ENCODE data around the gene ITPK1.

The ITPK1 gene

DNA sequence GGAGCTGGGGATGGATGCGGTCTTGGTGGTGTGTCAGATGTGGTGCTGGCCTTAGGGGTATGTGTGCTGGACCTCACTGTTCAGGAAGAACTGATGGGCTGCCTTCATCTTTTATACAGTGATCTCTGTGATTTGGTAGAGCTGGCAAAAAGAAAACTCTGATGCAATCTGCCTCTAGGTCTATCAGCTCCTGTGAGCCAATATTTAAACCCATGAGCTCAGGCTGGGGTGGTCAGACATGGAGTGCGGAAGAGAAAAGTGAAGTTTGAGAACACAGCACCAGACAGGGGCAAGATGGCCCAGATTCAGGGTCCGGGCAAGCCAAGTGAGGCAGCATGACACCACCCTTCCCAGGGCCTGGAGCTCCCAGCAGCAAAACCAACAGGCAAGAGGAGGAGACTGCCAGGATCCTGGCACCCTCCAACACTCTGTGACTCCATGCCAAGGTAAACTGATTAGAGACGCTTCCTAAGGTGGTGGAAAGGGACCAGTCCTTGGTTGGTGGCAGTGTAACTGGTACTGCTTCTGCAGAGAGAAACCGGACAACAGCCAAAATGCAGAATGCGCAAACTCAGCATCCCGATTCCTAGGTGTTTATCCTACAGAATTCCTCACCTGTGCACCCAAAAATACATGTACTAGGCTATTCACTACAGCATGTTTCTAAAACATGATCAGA is 110.5 kb downstream of the ITPK1 start:
- DNase-seq, result no peak

DNA sequence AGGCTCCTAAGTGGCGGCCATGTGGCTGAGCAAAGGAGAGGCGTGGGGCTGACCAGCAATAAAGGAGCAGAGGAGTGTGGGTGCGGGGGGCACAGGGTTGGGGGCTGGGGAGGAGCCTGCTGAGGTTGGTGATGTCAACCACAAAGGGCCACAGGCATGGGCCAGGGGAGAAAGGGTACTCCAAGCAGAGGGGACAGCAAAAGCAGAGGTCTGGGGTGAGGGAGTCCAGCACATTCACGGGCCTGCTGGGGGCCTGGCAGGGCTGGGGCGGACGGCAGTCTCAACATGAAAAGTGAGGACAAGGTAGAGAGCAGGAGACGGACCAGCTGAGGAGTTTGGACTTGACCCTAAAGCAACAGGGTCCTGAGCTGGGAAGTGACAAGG is 111.0 kb downstream of the ITPK1 start:
- DNase-seq, result no peak

DNA sequence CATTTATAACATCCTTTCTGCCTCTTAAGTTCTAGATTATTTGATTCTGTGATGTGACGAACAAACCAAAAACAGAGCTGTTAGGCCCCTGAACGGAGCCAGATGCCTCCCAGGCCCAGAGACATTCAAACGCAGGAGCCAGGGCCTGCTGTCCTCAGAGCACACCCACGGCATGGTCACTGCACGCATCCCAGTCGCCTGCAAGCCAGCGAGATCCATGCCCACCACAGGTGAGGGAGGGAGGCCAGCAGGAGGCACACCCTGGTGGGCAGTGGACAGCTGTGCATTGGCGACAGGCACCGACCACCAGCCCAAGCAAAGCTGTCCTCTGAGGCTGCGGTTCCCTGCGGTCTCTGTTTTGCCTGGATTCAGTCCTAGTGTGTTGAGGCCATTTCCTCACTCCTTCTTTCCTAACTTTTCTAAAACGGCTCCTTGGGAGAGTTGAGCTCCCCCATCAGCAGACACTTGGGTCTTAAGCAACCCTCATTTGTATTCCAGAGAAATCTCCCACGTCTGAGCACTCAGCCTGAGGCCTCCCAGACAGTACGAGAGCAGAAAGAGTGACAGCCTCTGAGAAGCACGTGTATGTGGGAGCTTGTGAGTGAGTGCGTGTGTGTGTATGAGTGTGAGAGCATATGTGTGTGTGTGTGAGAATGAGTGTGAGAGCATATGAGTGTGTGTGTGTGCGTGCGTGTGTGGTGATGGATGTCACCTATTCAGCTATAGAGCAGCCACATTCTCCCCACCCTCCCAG is 111.6 kb downstream of the ITPK1 start:
- DNase-seq, result no peak

DNA sequence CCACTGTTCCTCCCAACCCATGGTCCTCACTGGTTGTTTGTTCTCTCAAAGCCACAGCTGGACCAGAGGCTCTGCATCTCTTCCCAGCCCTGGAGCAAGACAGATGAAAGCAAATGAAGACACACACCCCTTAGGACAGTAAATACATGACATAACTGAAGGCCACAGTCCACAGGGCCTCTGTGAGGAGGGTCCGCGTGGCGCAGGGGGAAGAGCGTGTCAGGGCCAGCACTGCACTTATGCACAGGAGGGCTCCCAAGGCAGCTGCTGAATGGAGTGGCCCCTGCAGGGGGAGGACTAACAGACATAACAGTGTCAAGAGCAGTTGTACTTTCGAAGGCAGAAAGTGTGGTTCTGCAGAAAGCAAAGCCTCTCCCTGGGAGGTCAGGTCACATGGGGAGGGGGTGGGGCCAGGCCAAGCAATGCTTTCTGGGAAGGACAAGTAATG is 112.8 kb downstream of the ITPK1 start:
- no peak for DNase-seq

DNA sequence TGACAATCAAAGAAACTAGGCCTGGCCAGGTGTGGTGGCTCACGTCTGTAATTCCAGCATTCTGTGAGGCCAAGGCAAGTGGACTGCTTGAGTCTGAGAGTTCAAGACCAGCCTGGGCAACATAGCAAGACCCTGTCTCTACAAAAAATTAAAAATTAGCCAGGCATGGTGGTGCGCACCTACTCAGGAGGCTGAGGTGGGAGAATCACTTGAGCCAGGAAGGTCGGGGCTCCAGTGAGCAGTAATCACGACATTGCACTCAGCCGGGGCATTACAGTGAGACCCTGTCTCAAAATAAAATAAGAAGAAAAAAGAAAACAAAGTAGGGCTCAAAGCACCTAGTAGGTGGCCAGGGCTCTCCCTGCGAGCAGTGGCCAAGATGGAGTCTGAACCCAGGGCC is 113.7 kb downstream of the ITPK1 start:
- DNase-seq, result no peak

DNA sequence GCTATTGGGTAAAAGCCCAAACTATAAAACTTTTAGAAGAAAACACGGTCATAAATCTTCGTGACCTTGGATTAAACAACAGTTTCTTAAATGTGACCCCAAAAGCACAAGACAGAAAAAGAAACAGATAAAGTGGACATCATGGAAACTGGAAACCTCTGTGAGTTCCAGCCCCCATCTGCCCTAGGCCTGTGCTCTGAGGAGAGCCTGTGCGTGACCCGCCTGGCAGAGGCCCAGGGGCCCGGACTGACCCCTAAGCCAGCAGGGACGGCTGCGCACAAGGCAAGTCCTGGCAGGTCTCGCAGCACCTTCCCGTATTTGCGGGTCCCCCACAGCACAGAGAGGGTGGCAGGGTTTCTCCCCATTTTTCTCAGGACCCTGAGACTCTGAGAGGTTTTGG is 116.8 kb downstream of the ITPK1 start:
- no peak for DNase-seq

DNA sequence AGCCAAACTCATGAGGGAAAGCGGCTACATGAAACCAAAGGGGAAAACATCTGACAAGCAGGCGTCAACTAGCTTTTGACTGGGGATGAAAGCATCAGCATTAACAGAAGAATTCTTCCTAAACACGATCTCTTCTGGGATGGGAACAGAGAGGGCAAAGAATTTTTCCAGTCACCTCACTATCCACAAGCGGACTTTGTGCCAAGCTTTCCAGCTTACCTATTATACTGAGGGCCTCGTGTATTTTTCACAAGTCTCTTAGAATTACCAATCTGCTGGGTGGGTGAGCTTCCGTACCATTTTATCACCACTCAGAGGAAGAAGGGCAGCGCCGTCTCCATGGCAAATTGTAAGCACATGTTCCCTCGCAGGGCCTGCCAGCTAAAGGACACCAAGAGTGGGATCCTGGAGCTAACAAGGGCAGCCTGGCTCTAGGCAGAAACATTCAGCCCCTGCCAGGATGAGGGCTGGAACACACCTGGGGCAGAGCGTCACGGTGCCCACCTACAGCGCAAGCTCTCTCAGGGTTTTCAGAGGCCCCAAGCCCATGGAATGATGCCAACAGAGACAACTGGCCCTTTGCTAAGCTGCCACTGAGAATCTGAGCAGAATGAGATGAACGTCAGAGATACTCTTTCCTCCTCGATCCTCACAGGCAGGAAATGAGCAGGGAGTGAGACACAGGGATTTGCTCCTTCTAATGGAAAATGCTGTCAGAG is 118.2 kb downstream of the ITPK1 start:
- no peak for DNase-seq

DNA sequence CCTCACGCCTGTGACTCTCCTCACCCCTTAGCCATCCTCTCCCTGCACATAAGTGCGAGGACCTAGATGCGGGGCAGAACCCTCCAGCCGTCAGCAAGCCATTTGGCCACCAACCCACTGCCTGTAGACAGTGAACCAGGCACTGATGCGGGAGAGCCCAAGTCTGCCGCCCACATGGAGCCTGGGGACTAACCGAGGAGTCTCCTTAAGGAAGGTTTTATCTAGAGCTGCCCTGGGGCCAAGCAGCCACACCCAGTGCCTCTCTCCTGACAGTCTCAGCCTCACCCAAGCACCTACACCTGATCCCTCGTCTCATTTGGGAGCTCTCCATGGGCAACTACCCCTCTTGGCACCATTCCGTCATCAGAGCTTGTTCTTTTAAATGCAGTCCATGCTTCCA is 120.1 kb downstream of the ITPK1 start:
- no peak for DNase-seq

DNA sequence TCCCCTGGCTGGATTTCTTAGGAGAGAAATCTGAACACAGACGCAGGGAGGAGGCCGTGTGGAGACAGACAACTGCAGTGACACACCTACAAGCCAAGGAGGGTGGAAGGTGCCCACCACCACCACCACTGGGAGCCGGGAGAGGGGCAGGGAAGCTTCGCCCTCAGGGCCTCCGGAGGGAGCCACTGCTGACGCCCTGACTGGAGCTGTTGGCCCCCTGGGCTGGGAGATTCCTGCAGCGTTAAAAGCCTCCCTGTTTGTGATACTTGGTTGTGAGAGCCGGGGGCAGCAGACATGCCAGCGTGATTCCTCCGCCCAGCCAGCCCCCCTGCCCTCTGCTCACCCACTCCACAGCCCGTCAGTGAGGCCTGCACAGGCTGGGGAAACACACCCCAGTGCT is 120.8 kb downstream of the ITPK1 start:
- DNase-seq, result no peak

DNA sequence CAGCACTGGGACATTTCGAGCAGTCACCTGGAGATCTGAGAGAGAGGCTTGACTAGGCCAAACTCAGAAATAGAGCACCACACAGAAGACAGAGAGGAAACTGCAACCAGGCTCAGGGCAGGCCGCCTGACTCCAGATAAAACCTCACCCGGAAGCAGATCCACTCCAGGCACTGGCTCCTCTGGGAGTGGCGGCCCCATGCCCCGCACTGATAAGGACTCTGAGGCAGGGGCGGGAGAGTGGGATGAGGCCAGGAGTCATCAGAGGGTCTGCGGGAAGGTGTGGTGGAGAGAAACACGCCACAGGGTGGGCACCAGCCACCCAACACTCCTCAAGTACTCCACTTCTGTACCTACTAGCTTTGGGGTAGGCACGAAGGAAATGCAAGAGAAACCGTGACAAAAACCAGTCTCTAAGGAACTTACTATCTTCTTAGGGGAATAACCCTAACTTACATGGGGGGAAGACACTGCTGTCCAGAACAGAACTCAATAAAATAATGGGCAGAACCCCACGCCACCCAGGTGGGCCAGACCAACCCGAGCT is 121.5 kb downstream of the ITPK1 start:
- no peak for DNase-seq

DNA sequence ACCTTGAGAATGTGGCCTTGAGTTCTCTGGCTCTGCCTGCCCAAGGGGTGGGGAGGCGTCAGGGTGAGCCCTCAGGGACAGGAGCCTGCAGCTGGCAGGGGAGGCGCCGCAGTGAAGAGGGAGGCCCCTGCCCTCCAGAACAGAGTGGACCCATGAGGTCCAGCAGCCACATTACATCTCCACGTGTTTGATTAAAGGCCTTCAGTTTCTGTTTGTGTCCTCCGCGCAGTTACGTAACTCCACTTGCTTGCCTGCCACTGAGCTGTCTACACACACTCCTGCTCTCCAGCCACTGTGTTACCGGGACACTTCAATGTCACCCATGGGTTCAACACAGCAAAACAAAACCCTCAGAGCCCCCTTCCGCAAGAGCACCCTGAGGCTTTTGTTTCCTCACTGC is 122.4 kb downstream of the ITPK1 start:
- no peak for DNase-seq

DNA sequence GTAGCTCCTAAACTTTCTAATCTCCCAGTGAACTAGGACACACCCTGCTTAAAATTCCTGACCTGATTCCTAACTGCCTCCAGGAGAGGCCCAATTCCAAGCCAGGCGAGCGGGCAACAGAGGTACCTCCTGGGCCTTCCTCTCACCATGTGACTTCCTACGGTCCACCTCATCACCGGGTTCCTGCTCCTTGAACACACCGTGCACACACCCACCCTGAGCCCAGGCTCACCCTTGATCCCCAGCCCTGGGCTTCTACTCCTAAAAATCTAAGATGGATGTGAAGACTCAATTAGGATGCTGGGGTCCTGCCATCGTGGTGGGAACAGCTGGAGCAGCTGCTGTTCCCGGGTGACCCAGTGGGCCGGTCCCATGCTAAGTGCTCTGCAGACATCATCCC is 124.2 kb downstream of the ITPK1 start:
- no peak for DNase-seq

DNA sequence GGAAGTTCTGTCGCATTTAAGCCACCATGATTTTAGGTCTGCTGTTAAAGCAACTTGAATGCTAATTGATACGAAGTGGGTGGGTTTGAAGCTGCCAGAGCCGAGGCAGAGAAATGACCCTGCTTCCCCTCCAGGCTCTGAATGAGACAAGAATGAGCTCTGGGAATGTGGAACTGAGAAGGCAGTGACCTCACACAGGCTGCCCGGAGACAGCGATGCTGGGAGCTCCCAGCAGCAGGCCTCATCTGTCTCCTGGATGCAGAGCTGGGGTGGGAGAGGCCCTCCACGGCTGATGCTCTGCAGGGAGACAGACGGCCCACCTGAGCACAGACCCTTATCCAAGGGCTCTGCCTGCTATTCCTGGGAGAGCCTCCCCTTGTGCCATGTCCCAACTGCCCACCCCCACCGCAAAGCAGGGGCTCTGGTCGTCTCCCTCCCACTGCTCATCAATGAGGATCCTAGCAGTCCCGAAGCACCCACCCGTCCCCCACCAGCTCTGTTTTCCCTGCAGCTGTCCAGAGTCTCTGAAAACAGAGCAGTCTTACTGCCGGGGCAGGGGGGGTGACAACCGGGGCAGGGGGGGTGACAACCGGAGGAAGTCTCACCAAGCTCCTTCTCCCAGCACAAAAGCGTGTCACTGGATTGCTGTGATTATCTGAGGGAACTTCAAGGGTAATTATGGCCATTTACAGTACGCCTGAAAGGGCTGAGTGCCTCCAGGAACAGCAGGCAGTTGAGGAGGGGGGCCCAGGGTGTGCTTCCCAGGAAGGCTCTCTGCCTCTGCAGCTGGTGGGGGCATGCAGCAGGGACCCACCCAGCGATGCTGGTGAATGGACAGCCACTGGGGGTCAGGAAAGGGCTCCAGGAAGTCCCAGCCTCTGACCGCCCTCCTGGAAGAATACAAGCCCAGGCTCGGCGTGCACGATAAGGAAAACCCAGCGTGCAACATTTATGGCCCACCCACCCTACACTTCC is 125.0 kb downstream of the ITPK1 start:
- DNase-seq, result no peak

DNA sequence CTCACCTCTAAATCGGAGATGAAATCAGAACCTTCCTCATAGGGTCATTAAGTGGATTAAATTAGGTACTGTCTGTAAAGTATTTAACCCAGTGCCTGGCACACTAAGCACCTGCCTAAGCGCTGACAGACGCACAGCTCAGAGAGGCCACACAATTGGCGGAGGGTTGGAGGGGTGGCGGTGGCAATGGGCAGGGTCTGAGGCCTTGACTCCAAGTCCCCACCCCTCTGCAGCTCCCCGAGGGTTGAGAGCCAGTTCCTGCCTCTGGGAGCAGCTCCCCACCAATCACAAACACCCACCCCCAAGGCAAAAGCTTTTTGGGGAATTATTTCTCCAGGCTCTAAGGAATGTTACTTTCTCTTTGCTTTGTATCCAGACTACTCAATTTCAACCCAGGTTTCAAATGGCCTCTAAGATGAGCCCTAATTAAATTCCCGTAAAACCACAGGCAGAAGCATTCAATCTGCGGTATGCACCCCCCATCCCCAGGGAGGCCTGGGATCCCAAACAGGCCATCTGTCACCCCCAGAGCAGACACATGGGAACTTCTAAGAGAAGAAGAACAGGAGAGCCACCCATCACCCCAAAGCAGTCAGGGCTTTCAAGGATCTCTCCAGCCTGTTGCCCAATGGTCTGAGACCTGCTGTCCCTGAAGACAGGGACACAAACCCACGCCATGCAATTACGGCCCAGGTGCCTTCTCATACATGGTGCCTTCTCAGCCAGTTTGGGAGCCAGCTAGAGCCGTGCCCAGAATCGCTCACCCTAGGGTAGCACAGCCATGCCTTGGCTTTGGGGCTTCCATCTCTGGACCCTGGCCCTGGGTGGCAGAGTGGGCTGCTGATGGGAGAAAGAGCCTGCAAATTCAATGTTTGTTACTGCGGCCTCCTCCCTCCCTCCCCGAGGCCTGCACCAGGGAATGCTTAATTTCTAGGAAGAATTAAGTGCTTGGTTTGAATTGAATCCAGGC is 126.7 kb downstream of the ITPK1 start:
- no peak for DNase-seq

DNA sequence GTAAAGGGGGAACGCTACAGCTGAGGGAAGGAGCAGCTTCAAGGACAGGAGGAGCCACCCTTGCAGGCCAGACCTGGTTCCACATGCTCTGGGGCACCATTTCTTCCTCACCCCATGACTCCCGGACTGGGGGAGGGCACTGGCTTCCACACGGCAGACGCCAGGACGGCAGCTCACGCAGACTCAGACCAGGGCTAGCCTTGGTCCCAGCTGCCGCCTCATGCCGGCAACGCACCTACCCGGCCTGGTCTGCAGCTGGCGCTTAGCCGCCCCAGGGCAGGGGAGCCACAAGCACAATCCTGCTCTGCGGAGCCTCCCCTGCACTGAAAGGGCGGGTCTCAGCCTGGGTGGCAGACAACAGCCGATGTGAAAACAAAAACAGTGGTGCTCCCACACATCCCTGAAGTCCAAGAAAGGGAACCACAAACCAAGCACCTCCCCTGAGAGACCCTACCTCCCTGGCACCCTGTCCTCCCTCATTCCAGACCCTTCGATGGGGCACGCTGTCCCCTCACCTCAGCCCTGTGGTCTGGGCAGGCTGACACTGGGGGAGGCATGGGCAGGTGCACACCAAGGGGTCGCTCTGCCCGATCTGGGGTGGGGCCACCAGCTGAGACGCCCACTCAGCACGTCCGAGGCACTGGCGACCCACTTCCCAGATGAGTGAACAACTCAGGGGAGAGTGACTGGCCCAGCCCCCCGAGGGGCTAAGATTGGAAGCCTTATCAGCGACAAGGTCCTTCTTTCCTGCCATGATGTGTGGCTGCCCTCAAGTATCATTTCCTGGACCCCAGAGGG is 127.8 kb downstream of the ITPK1 start:
- no peak for DNase-seq

DNA sequence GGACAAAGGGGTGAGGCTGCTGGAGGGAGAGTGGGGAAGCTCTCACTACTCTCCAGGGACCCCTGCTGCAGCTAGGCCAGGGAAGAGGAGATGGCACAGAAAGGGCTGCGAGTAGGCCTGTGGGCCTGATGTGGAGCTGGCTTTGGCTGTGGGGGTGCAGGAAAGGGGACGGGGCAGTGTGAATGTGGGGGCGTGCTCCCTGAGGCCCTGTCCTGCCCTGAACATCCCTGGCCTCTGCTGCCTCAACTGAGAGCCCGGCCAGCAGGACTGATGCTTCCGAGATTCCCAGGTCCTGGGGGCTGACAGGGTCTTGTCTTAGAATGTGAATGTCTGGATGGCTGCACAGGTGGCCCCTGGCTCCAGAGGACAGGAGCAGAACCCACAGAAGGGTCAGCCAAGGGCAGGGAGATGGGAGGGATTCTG is 128.6 kb downstream of the ITPK1 start:
- DNase-seq, result no peak

DNA sequence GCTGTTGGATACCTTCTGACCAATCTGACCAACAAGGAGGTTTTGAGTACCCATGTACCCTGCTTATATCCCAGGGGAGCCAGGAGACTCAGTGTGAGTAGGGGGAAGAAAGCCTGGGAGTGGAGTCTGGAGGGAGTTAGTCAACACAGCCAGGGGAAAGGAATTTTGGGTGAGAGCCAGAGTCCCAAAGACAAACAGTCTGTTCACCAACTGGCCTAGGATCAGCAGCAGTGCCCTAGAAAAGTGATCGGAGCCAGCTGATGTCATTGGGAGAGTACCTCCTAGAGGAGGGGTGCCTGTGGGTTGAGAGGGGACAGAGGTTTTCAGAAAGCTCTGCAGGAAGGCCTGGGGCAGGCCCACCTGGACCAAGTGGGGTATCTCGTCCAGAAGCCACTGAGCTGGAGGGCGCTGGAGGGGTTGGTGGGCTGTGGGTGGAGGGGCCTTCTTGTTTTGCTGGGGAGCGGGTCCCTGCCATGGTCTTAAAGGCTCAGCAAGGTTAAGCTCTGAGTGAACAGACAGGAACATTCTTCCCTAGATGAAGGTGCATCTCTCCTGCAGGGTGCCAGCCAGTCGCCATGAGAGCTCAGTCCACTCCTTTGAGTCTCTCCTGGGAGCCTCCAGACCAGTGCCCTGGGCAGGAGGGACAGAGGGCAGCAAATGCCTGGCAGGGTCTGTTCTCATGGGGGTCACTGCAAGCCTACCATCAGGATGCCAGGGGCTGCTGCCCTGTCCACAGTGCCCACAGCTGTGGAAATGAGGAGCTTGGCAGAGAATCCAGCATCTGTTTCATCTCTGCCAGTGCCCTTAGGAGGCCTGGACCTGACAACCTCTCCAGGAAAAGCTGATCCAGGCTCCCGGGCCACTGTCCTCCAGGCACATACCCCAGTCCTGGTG is 129.2 kb downstream of the ITPK1 start:
- no peak for DNase-seq

DNA sequence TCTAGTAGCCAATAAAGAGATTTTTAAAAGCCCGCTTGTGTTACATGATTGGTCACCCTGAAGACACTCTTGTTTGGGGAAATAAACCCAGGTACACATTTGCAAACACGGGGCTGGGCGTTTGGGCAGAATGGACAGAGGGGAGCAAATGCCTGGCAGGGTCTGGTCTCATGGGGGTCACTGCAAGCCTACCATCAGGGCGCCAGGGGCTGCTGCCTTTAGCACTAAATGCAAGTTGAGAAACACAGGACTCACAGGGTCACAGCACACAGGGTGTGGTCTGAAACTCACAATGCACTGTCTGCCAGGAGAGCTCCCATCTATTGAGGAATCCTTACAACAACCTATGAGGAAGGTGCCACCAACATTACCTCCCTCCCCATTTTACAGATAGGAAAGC is 130.2 kb downstream of the ITPK1 start:
- DNase-seq, result no peak

DNA sequence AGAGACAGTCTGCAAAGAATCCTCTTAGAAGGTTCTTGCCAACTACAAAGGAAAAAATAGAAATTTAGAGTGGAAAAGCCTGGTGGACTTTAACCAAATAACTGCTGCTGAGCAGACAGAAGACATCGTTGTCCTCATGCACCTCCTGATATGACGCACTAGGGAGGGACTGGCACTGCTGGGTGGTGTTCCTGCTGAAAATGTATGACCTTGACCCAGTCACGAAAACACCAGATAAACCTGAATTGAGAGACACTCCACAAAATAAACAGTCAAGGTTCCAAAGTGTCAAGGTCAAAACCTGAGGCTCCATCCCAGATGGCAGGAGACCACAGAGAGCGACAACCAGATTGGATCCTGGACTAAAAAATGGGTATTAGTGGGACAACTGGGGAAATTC is 130.8 kb downstream of the ITPK1 start:
- DNase-seq, result no peak
